Mammary epithelial cell (primary cell): ENCODE measurements around the gene PRSS37.

ENCODE experiments used
- EZH2 ChIP-seq: IDR thresholded peaks from 2 replicates; pipeline ENCODE4 v1.6.1; 2012; ENCODE audit warnings: low read length, inconsistent platforms, borderline replicate concordance
- TF ChIP-seq, protein P1 (sequence below), 2 donors: IDR thresholded peaks in 1 of 2; conservative IDR thresholded peaks in 1 of 2; 2 replicates each; pipeline ENCODE4 v1.5.1; 2011 to 2012; ENCODE audit warnings: inconsistent platforms in 2 of 2, low read length in 2 of 2, mild to moderate bottlenecking in 2 of 2, control low read depth in 1 of 2, low read depth in 1 of 2; ENCODE audit not compliant: insufficient read depth in 1 of 2; ENCODE audit errors: extremely low read depth in 1 of 2

DNA sequence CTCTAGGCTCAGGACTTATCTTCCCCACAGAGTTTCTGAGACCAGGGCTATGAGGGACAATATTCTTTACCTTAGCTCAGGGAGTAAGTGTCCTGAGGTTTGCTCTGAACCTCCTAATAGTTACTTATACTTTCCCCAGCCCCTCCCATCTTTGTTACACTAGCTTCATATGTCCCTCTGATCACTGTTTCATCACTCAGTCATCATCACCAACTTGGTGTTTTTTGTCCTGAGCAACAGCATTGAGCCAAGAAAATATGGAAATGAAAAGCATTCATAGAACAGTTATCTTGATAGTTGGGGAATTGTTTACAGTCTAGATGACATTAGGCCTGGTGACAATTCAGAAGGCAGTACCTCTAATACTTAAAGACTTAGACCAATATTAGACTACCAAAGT is at the start of gene PRSS37:
- TF ChIP-seq, protein P1, sequence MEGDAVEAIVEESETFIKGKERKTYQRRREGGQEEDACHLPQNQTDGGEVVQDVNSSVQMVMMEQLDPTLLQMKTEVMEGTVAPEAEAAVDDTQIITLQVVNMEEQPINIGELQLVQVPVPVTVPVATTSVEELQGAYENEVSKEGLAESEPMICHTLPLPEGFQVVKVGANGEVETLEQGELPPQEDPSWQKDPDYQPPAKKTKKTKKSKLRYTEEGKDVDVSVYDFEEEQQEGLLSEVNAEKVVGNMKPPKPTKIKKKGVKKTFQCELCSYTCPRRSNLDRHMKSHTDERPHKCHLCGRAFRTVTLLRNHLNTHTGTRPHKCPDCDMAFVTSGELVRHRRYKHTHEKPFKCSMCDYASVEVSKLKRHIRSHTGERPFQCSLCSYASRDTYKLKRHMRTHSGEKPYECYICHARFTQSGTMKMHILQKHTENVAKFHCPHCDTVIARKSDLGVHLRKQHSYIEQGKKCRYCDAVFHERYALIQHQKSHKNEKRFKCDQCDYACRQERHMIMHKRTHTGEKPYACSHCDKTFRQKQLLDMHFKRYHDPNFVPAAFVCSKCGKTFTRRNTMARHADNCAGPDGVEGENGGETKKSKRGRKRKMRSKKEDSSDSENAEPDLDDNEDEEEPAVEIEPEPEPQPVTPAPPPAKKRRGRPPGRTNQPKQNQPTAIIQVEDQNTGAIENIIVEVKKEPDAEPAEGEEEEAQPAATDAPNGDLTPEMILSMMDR (conservative IDR thresholded peaks at IDR 0.05 in 1 of 2, IDR thresholded peaks at IDR 0.05 in 1 of 2; ENCODE audit: extremely low read depth in 1 of 2, insufficient read depth in 1 of 2, low read depth in 1 of 2, low read length in 2 of 2), result no peak
- no peak for TF ChIP-seq EZH2
